GM12801 (cell line): ENCODE results near the gene PIMREG.

Experiments
- TF ChIP-seq, protein P1 (sequence below): IDR thresholded peaks from one replicate; pipeline ENCODE4 v1.5.1; 2011; ENCODE audit warnings: control low read depth; ENCODE audit not compliant: insufficient read length; ENCODE audit errors: extremely low read depth

Gene PIMREG

DNA sequence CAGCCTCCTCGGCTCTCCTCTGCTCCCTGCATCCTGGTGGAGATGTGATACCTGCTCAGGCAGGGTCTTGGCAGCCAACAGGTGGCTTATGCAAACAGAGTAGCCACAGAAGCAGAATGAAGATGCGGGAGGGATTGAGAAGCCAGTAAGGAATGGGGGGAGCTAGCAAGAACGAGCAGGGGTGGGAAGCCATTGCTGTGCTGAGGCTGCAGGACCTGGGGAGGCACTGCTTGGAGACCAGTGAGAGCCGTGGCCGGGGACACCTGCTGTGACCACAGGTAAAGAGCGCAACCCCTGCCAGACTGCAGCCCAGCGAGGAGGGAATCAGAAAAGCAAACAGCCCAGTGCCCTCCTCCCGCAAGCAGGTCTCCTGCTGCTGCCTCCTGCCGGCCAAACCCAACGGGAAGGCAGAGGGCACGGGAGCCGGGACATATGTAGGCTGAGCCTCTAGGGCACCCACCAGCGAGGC is 24.0 kb upstream of the PIMREG start:
- TF ChIP-seq, protein P1, sequence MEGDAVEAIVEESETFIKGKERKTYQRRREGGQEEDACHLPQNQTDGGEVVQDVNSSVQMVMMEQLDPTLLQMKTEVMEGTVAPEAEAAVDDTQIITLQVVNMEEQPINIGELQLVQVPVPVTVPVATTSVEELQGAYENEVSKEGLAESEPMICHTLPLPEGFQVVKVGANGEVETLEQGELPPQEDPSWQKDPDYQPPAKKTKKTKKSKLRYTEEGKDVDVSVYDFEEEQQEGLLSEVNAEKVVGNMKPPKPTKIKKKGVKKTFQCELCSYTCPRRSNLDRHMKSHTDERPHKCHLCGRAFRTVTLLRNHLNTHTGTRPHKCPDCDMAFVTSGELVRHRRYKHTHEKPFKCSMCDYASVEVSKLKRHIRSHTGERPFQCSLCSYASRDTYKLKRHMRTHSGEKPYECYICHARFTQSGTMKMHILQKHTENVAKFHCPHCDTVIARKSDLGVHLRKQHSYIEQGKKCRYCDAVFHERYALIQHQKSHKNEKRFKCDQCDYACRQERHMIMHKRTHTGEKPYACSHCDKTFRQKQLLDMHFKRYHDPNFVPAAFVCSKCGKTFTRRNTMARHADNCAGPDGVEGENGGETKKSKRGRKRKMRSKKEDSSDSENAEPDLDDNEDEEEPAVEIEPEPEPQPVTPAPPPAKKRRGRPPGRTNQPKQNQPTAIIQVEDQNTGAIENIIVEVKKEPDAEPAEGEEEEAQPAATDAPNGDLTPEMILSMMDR, result no peak

DNA sequence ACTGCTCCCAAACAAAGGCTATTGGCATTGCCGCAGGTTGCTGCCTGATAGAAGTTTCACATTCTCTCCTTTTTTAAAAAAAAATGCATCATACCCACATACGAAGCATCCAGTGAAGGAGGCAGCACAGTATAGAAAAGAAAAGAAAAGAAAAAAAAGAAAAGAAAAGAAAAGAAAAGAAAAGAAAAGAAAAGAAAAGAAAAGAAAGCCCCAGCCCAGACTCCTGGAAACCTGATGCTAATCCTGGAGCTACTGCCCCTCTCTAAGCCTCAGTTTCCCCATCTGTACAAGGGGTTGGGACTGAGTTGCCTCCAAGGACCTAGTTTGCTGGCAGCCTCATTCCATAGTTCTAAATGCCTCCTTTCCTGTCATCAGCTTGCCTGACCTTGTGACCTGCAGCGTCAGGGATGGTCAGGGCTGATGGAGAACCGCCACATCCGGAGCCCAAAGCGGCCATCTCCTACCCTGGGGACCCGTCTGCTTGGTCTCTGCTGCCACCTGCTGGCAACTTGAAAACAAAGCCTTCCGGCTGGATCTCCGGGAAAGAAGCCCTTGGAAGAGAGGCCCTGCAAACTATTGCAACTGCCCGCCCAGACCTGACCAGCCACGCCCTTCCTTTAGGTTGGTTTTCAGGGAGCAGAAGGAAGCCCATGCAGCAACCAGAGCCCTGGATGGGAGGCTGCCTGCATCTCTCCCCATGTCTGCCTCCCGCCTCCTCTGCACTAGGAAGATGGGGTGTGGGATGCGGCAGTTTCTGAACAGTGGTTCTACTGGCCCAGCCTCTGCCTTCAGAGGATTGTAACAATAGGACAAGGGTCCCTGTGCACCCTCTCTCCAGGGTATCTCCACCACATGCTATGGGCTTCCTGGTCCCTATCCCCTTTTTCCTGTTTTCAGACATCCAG is 22.3 kb upstream of the PIMREG start:
- TF ChIP-seq, protein P1, result no peak

DNA sequence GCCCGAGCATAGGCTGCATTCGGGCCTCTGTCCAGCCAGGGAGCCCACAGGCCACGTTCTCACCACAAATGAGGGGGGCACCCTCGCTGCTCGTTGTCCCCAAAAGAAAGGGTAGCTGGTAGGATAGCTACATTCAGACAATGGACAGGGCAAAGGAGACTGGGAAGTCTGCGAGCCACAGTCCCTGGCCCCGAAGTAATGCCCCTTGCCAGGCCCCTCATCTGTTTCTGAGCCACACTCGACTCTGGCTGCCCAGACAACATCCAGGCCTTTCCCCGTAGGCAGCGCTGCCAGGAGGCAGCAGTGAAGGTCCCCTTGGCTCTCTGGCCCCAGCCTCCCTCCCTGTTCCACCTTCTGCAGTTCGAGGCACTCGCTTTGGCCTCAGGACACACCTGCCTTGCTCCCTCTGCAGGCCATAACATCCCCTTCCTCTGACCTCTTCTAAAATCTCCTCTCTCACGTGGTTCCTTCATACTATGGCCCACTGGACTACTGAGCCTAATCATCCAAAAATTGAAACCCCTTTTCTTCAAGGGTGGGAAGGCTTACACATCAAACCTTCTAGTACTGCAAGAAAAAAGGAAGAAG is 21.5 kb upstream of the PIMREG start:
- TF ChIP-seq, protein P1, result no peak

DNA sequence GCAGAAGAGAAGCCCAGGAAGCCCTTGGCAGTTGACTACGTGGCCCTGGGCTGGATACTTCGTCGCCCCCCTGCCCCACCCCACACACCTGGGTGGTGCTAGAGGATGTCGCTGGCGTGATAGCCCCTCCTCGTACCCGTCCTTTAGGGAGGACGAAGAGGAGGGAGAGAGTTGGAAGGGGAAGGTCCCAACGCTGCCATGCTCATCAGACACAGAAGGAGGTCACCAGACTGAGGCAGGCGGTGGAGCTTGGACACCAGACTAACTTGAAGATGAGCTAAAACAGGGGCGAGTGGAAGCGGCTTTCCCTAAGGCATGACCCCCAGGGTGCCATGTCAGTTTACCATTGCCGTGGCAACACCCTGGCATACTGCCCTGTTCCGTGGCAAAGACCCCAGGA is 20.3 kb upstream of the PIMREG start:
- TF ChIP-seq, protein P1, result no peak

DNA sequence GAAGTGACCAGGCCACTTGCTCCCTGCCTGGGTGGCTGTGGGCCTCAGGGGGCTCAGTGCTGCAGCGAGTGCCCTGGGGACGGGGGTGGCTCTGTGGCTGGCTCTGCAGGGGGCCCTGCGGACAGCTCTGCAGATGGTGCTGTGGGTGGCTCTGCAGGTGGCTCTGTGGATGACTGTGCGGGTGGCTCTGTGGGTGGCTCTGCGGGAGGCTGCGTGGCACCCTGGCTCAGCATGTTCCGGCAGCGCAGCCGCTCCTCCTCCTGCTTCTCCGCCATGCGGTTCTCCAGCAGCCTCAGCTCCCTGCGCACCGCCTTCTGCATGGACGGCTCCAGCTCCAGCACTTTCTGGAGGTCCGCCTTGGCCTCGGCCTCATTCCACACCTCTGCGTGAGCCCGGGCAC is 18.8 kb upstream of the PIMREG start:
- TF ChIP-seq, protein P1, result no peak

DNA sequence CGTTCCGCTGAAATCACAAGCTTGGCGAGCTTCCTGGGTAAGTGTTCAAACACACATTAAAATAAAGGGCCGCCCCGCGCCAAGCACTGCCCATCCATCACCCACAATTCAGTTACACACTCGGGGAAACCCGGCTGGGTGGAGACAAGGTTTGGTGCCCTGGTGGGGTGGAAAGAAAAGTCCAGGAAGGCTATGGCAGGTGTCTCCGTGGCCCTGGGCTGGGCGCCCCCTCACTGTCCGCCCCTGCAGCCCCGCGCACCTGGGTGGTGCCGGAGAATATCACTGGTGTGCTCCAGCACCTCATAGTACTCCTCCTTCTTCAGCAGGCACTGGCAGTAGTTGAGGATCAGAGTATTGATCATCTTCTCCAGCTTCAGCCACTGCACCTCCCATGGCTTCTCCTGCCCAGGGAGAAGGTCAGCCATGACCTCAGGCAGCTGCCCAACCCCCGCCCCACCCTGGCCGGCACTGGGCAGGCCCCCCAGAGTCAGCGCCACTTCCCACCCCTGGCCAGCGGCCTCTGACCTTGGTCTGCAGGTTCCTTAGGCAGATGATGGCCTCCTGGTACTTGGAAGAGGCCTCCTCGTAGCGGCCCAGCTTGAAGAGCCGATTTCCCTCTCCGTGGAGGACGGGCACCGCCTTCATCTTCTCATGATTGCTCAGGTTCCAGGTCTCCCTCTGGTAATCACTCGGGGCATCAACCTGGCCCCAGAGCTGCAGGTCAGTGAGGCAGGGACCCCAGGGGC is 17.7 kb upstream of the PIMREG start:
- TF ChIP-seq, protein P1, result no peak

DNA sequence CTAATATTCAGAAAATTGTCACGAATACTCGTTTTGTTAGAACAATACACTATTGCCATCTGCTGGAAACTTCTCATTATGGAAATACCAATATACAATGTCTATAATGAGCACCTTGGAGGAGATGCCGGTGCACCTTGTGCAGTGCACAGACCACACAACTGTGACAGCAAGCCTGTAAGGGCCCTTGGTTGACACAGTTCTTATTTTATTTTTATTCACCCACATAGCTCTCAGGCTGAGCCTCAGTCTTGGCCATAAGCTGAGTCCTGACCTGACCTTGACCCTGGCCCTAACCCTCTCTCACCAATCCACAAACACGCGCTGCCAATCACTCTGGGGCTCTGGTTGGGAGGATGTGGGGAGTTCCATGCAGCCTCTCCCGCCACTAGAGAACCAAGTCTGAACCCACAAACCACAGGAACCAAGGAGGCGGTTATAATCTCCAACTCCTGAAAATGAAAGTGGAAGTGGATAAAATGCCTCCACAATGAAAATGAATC is 16.9 kb upstream of the PIMREG start:
- TF ChIP-seq, protein P1, result no peak
